Stimulated activated CD4-positive, alpha-beta T cell treated with anti-CD3 and anti-CD28 coated beads, Interleukin-12 subunit alpha, Interleukin-12 subunit beta, amount 100 ng/mL, for 48 hours (primary cell): ENCODE results near the gene ANKRD24.
"Not testable (repeated sequence)": the region's sequence is repeated elsewhere in the genome, so short reads cannot be mapped to it uniquely, and the experiment has no call there.

ENCODE experiments used
- DNase-seq, 3 donors: peaks; one replicate each; pipeline ENCODE4 v3.0.0-alpha.2; 2020; ENCODE audit warnings: low read depth in 2 of 3, low spot score in 1 of 3

The ANKRD24 gene

DNA sequence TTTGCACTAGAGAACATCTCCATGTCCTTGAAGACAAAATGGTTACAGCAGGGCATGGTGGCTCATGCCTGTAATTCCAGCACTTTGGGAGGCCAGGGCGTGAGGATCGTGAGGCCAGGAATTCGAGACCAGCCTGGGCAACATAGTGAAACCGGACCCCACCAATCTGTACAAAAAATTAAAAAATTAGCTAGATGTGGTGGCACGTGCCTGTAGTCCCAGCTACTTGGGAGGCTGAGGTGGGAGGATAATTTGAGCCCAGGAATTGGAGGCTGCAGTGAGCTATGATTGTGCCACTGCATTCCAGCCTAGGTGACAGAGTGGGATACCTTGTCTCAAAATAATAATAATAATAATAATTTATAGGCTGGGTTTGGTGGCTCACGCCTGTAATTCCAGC is 47.7 kb downstream of the ANKRD24 start:
- DNase-seq: not testable (repeated sequence)

GRCh38 chr19:4231521-4231920 is 49.0 kb downstream of the ANKRD24 start:
- not testable (repeated sequence) for DNase-seq

DNA sequence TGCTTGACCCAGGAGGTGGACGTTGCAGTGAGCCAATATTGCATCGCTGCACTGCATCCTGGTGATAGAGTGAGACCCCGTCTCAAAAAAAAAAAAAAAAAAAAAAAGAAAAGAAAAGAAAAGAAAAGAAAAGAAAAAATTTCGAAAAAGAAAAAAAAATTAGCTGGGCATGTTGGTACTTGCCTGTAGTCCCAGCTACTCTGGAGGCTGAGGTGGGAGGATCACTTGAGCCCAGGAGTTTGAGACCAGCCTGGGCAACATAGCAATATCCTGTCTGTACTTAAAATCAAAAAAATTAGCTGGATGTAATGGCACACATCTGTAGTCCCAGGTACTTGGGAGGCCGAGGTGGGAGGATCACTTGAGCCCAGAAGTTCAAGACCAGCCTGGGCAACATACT is 49.6 kb downstream of the ANKRD24 start:
- not testable (repeated sequence) for DNase-seq

DNA sequence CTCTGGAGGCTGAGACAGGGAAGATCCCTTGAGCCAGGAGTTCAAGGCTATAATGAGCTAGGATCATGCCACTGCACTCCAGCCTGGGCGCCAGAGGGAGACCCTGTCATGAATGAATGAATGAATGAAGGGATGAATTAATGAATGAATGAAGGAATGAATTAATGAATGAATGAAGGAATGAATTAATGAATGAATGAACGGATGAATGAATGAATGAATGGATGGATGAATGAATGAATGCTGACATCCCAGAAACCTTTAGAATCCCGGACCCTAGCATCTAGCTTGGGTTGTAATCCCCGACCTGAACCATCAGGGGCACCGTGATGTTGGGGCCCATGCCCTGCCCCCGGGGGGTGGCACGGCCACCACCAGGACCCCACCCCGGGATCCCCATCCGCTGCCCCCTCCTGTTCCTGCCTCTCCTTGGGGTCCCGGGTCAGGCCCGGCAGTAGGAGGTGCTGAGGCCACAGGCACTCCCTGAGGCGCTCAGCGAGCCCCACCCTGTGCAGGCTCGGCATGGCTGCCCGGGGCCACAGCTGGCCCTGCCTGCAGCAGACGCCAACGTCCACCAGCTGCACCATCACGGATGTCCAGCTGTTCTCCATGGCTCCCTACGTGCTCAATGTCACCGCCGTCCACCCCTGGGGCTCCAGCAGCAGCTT is 50.3 kb downstream of the ANKRD24 start:
- no peak for DNase-seq

DNA sequence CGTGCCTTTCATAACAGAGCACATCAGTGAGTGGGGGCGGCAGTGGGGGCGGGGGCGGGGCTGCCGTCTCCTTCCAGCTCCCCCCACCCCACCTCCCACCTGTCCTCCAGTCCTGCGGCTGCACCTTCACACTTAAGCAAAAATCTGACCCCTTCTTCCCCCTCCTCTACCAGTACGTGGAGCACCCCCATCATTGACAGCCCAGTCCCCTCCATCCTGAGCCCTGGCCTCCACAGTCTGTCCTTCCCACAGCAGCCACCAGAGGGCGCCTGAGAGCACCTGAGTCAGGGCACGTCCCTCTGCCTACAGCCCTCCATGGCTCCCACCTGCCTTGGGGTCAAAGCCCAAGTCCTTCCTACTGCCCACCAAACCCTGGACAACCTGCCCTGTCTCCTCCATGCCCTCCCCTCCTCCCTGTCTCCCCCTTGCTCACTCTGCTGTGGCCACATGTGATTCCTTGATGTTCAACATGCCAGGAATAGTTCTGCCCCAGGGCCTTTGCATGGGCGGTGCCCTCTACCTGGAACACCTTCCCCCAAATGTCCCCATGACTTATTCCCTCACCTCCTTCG is 50.9 kb downstream of the ANKRD24 start:
- DNase-seq: peak; percentile 64 to 87 (median 65)

GRCh38 chr19:4234142-4234861 is 51.8 kb downstream of the ANKRD24 start:
- DNase-seq: no peak

DNA sequence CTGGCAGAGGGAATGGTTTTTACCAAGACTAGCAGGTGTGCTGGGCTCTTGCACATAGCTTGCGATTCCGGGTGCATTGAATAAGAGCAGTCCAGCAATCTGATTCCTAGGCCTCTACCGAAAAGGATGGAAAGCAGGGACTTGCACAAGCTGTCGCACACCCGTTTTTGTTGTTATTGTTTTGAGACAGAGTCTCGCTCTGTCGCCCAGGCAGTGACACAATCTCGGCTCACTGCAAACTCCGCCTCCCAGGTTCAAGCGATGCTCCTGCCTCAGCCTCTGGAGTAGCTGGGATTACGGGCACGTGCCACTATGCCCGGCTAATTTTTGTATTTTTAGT is 52.3 kb downstream of the ANKRD24 start:
- DNase-seq: no peak

GRCh38 chr19:4237510-4237909 is 55.0 kb downstream of the ANKRD24 start:
- DNase-seq: not testable (repeated sequence)

GRCh38 chr19:4238831-4239230 is 56.3 kb downstream of the ANKRD24 start:
- no peak for DNase-seq

DNA sequence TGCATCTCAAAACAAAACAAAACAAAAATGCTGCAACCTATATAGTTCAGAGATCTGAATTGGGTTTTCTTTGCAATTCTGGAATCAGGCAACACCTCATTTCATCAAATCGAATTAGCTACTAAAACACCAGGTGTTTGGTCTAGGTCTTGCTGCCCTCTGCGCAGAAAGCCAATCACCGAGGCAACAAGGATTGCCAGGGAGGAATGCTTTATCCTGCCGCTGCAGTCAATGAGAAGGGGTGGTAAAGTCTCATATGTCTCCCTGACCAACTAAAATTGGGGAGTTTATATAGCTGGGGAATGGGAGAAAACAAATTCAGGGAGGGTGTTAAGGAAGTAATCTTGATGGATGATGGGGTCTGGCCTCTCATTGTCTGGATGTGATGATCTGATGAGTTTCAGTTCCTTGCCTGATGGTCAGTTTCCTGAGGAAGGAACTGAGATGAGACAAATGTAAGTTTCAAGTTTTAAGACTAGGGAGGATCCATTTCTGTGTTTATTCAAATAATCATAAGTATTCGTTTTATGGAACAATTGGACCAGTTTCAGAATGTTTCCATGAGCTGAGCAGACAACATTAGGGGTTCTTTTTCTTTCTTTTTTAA is 59.4 kb downstream of the ANKRD24 start:
- DNase-seq: no peak

- not testable (repeated sequence) for DNase-seq
Observed at GRCh38 chr19:4245938-4246337, 63.4 kb downstream of the ANKRD24 start.

DNA sequence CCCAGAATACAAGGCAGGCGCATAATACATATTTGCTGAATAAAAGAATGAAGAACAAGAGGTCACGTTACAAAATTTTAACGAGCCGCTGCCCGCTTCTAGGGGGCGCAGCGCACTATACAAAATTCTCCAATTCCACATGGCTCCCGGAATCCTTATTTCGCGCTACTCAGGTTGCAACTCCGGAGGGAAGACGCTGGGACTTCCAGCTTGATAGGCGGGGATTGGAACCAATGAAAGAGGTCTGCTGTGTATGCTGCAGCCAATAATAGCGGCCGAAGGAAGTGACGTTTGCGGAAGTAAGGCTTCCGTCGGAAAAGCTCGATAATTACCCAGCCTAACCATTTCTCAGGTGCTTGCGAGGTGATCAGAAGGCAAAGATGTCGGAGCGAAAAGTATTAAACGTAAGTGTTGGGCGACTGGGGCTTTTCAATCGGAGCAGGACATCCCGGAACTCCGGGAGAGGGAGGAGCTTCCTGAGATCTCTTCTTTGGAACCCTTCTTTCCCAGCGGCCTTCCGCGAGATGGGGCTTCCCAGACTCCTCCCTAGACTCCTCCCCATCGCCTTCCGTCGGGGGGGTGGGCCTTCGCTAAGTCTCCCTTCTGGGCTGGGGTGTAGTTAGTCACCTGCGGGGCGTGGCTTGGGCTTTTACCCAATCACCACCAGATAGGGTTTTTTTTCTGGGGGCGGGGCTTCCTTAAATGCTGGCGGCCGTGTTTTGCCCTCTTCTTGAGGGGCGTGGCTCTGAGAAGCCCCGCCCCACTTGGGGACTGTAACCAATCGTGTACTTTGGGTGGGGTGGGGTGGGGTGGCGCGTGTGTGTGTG is 64.5 kb downstream of the ANKRD24 start, which contains the start of gene YJU2:
YJU2 (plus strand) TSS at position 314 of the 827 bp plus-strand sequence; CDS start at position 381, 67 bp downstream.
- peak; percentile 98 to 99 (median 98) for DNase-seq

DNA sequence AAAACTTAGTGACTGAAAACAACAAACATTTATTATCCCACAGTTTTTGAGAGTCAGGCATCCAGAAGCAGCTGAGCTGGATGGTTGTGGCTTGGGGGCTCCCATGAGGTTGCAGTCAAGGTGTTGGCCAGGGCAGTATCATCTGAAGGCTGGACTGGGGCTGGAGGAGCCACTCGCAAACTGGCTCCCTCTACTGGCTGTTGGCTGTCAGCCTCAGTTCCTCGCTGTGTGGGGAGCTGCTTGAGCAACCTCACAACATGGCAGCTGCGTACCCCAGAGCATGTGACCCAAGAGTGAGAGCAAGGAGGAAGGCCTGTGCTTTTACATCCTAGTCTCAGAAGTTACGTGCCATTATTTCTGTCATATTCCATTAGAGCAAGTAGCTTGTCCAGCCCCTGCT is 74.1 kb downstream of the ANKRD24 start:
- DNase-seq: no peak

- no peak for DNase-seq
Observed at GRCh38 chr19:4257025-4257424, 74.5 kb downstream of the ANKRD24 start.

DNA sequence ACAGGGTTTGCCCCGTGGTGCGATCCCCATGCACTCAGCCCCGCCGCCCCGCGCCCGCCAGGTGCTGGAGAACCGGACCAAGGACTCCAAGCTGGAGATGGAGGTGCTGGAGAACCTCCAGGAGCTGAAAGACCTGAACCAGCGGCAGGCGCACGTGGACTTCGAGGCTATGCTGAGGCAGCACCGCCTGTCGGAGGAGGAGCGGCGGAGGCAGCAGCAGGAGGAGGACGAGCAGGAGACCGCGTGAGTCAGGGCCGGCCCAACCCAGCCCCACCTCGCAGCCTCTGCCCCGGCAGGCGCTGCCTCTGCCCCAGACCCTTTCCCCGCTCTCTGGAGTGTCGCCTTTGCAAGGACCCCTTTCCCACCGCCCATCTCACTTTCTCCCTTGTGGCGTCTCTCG is 75.7 kb downstream of the ANKRD24 start:
- no peak for DNase-seq

DNA sequence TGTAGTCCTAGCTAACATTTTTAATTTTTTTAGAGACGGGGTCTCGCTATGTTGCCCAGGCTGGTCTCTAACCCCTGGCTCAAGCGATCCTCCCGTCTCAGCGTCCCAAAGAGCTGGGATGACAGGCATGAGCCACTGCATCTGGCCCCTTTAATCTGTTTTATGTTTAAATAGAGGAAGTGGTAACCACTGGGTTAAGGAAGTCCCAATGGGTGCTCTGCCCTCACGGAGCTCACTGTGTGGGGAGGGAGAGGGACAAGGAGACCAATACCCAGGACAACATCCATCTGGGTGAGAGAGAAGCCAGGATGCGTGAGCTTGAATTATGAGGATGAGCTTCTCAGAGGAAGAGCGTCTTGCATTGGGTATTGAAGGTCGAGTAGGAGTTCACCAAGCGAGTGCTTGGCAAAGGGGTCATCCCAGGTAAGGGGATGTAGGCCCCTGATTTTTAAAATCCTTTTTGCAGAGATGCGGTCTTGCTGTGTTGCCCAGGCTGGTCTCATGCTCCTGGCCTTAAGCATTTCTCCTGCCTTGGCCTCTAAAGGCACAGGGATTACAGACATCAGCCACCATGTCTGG is 78.2 kb downstream of the ANKRD24 start:
- no peak for DNase-seq

DNA sequence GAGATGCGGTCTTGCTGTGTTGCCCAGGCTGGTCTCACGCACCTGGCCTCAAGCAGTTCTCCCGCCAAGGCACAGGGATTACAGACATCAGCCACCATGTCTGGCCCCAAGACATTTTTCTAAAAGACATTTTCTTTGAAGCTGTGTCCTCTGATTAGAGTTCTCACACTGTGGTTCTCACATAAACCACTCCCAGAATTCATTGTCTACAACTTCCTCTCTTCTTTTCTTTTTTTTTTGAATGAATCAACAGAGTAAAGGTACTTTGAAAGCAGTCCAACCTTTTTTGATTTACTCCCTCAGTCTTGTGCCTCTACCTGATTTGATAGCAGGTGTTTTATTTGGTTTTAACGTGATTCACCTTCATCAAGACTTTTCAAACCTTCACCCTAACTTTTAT is 82.3 kb downstream of the ANKRD24 start:
- DNase-seq: no peak

DNA sequence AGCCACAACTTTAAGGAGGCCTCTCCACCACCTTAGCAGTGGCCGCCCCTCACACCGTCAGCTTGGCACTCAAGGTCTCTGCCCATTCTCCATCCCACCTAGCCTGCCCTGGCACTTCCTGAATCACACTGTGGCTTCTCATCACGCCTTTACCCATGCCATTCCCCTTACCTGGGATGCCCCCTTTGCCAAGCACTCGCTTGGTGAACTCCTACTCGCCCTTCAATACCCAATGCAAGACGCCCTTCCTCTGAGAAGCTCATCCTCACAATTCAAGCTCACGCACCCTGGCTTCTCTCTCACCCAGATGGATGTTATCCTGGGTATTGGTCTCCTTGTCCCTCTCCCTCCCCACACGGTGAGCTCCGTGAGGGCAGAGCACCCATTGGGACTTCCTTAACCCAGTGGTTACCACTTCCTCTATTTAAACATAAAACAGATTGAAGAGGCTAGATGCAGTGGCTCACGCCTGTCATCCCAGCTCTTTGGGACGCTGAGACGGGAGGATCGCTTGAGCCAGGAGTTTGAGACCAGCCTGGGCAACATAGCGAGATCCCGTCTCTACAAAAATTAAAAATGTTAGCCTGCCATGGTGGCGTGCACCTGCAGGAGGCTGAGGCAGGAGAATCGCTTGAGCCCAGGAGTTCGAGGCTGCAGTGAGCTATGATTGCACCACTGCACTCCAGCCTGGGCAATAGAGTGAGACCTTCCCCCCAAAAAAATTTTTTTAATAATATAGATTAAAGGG is 83.9 kb downstream of the ANKRD24 start:
- DNase-seq: no peak

- DNase-seq: peak; percentile 41 to 55 (median 42)
Observed at GRCh38 chr19:4267101-4267900, 84.8 kb downstream of the ANKRD24 start.
